Testis (tissue), 3 donors: ENCODE data around the gene SPATA13. TPM values are rescaled to one million over a fixed set of nuclear protein-coding genes. Genes with fewer than 3 reads are reported as not detected.

Source experiments
- DNase-seq: peaks from one replicate; pipeline ENCODE4 v3.0.0-alpha.2; 2019
- H3K27ac ChIP-seq, 2 donors: fragments of 200-600 bp; sonication (generic); one replicate each; pipeline ENCODE4 v1.5.1; 2019
- H3K27me3 ChIP-seq: fragments of 200-600 bp; sonication (generic); one replicate; pipeline ENCODE4 v1.5.1; 2019
- H3K36me3 ChIP-seq: fragments of 200-600 bp; sonication (generic); one replicate; pipeline ENCODE4 v1.5.1; 2017; ENCODE audit warnings: low read depth; ENCODE audit errors: missing control alignments
- H3K4me1 ChIP-seq: fragments of 200-600 bp; sonication (generic); one replicate; pipeline ENCODE4 v1.5.1; 2019
- H3K4me3 ChIP-seq, 2 donors: fragments of 200-600 bp; sonication (generic); one replicate each; pipeline ENCODE4 v1.5.1; 2017 to 2019
- H3K9me3 ChIP-seq: fragments of 200-600 bp; sonication (generic); one replicate; pipeline ENCODE4 v1.5.1; 2017
- POLR2A ChIP-seq: fragments of 450-650 bp; IDR thresholded peaks from one replicate; pipeline ENCODE4 v1.6.1; 2017; ENCODE audit warnings: antibody characterized with exemption, mild to moderate bottlenecking, moderate library complexity
- WGBS, 2 donors: methylation state at CpG; one replicate each; pipeline ENCODE4 v1.1.5; 2018; 5-methylcytosine and 5-hydroxymethylcytosine counted together
- intact Hi-C: fragments of 100-400 bp; cut with DNase I; formaldehyde crosslinking; loops from one replicate; pipeline ENCODE4 v1.15.1; 2023; ENCODE audit warnings: low total_unique reads
- polyA plus RNA-seq: library from polyadenylated mRNA; stranded (reverse); fragments of 350-450 nt; fragmentation: Illumina TruSeq; extraction: RNeasy Lipid Tissue Mini Kit (QIAGEN cat#74804); gene quantifications from one replicate; pipeline ENCODE4 v1.2.3, GENCODE V29; 2014; ENCODE audit warnings: low read depth, low replicate concordance; ENCODE audit not compliant: insufficient read depth
- total RNA-seq, 2 donors: library from RNA; depleted of rRNA; stranded (reverse); fragments of >200 nt; gene quantifications; one replicate each; pipeline ENCODE4 v1.2.3, GENCODE V29; 2016
- TF ChIP-seq, protein P1 (sequence below), 3 experiments: fragments of 450-650 bp in 2 of 3; fragments of 200-600 bp in 1 of 3; sonication (generic) in 1 of 3; IDR thresholded peaks; one replicate each; pipeline ENCODE4 v1.5.1; 2016 to 2019; ENCODE audit warnings: antibody characterized with exemption in 3 of 3, mild to moderate bottlenecking in 2 of 3, moderate library complexity in 1 of 3

SPATA13 gene
- total and polyA plus RNA-seq, 3 donors from 2014 or later: 12.9 to 35.6 (median 30.6) TPM

DNA sequence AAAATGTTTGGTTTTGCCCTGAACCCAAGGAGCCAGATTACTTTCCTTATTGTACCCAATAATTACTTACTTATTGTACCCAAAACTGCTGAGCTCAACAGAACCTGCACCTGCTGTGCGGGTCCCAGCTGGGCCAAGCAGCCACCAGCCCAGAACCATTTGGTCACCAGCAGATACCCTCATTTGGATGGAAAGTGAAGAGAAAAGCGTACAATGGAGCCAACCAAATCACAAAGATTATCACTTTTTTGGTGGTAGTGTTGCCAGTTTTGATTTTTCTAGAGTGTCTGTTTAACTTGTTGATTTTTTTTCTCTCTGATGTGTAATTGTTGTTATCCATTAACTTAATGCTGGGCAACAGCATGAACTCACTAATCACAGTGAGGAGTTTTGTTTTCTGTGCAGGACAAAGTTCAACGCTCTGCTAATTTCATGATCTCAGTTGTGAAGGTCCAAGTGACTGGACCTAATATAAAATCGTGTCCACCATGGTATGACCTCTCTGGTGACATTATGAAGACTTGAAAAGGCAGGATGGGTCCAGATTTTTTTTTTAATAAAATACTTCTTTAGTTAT is 23.8 kb downstream of the SPATA13 start:
- Histone ChIP-seq H3K4me1 (peaks cover 6% of the 10 kb centered on the region), H3K9me3 (no peaks in the 10 kb centered on the region), H3K27ac (peak overlapping the region in 1 of 2 donors; percentile 18), H3K27me3 (no peaks in the 10 kb centered on the region), H3K36me3 (no peaks in the 10 kb centered on the region), H3K4me3 (no peak overlapping the region)
- intact Hi-C loops: no loop called here
- DNase-seq: no peak
- no peak for TF ChIP-seq POLR2A
- TF ChIP-seq, protein P1, sequence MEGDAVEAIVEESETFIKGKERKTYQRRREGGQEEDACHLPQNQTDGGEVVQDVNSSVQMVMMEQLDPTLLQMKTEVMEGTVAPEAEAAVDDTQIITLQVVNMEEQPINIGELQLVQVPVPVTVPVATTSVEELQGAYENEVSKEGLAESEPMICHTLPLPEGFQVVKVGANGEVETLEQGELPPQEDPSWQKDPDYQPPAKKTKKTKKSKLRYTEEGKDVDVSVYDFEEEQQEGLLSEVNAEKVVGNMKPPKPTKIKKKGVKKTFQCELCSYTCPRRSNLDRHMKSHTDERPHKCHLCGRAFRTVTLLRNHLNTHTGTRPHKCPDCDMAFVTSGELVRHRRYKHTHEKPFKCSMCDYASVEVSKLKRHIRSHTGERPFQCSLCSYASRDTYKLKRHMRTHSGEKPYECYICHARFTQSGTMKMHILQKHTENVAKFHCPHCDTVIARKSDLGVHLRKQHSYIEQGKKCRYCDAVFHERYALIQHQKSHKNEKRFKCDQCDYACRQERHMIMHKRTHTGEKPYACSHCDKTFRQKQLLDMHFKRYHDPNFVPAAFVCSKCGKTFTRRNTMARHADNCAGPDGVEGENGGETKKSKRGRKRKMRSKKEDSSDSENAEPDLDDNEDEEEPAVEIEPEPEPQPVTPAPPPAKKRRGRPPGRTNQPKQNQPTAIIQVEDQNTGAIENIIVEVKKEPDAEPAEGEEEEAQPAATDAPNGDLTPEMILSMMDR (IDR thresholded peaks at IDR 0.05): no peak
- 76 to 82% methylated on average over 4 of the region's 4 CpGs for WGBS, 2 donors

DNA sequence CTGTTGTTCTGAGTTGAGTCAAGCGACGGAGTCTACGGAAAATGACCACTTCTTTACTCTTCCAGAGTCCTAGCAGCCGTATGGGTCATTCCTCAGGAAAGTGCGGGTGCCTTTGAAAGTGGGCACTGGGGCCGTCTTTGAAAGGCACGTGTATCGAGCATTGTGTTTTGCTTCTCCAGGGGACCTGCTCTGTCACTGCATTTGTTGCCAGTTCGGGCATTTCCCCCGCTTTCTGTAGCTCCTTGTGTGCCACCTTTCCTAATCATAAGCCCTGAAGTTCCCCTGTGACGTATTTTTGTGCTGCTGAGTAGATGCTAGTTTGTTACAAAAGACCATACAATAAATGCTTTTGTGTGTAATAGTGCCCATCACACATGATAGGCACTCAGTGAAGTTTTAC is 24.4 kb downstream of the SPATA13 start:
- intact Hi-C loops: no loop called here
- Histone ChIP-seq H3K4me3 (no peak overlapping the region), H3K36me3 (no peaks in the 10 kb centered on the region), H3K4me1 (peaks cover 6% of the 10 kb centered on the region), H3K27ac (no peak overlapping the region), H3K27me3 (no peaks in the 10 kb centered on the region), H3K9me3 (no peaks in the 10 kb centered on the region)
- 69 to 80% methylated on average over 11 of the region's 11 CpGs for WGBS, 2 donors
- no peak for TF ChIP-seq POLR2A
- TF ChIP-seq, protein P1 (IDR thresholded peaks at IDR 0.05): no peak
- DNase-seq: peak; percentile 23

DNA sequence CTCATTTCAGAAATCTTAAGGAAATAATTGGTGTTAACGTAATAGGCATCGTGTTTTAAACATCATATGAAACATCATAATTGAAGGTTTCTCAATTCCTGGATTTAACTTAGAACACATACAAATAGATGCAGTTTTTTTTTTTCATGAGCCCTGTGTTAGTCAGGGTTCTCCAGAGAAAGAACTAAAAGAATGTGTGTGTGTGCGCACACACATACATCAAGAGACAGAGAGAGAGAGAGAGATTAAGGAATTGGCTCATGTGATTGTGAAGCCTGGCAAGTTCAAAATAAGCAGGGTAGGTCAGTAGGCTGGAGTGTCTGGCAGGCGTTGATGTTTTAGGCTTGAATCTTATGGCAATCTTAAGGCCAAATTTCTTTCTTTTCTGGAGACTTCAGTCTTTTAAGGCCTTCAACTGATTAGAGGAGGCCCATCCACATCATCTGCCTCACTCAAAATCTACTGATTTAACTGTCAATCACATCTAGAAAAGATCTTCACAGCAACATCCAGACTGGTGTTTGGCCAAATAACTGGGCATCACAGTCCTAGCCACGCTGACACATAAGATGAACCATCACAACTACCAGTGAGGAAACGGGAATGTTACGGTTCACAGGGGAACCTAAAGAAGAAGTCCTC is 25.2 kb downstream of the SPATA13 start:
- TF ChIP-seq, protein P1 (IDR thresholded peaks at IDR 0.05): no peak
- TF ChIP-seq POLR2A: no peak
- Histone ChIP-seq H3K9me3 (no peaks in the 10 kb centered on the region), H3K36me3 (no peaks in the 10 kb centered on the region), H3K4me1 (peaks cover 6% of the 10 kb centered on the region), H3K4me3 (no peak overlapping the region), H3K27ac (no peak overlapping the region), H3K27me3 (no peaks in the 10 kb centered on the region)
- intact Hi-C loops: no loop called here
- 93 to 94% methylated on average over 7 of the region's 7 CpGs for WGBS, 2 donors
- no peak for DNase-seq

DNA sequence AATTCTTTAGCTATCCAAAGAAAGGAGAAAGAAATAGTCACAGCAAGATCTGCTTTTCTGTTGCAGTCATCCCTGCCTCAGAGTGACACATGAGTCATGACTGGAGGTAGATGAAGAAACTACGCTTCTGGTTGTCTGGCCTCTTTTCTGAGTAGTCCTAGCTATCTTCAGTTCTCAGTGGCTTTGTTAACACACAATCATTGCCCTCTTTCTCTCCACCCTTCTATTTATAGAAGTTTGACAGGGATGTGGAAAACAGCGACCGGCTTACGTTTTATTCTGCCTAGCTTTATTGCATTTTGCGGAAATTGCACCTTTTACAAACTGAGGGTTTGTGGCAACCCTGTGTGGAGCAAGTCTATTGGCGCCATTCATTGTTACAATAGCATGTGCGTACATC is 26.7 kb downstream of the SPATA13 start:
- H3K4me3 ChIP-seq: no peak overlapping the region
- no peak for DNase-seq
- no peak overlapping the region for H3K27ac ChIP-seq
- no peaks in the 10 kb centered on the region for H3K36me3 ChIP-seq
- no peaks in the 10 kb centered on the region for H3K27me3 ChIP-seq
- TF ChIP-seq, protein P1 (IDR thresholded peaks at IDR 0.05): no peak
- TF ChIP-seq POLR2A: no peak
- WGBS, 2 donors: 79 to 95% methylated on average over 7 of the region's 7 CpGs
- no peaks in the 10 kb centered on the region for H3K9me3 ChIP-seq
- intact Hi-C loops: no loop called here
- H3K4me1 ChIP-seq: peaks cover 6% of the 10 kb centered on the region
